ENCODE measurements around the gene RABEP2.
"Not testable (repeated sequence)": the region's sequence is repeated elsewhere in the genome, so short reads cannot be mapped to it uniquely, and the experiment has no call there.

RABEP2 gene

GRCh38 chr16:28924762-28925385 is at the start of gene RABEP2:
Gene RABEP2 (minus strand): TSS chr16:28925238. CDS start chr16:28925163, 75 bp downstream.
- DNase-seq: peak; percentile 97

DNA sequence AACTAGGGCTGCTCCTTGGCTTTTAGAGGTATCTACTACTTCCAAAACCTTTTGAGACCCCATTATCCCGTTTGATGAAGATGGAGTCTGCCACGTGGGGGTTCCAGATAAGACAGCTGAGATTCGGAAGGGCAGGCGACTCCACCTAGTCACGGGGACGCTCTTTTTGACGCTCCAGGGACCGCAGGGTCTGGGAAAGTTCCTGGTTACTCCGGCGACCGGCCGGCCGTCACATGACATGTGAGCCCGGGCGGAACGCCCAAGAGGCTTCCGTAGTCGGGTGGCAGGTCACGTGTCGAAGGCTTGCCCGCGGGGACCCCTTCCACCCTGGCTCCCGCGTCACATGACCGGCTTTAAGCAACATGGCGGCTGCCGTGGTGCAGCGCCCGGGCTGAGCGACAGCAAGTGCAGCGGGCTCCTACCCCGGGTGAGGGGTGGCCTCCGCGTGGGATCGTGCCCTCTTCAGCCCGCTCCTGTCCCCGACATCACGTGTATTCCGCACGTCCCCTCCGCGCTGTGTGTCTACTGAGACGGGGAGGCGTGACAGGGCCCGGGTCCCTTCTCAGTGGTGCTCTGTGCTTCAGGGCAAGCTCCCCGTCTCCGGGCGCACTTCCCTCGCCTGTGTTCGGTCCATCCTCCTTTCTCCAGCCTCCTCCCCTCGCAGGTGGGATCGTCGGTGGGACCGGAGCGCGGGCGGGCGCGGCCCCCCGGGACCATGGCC is 49.6 kb upstream of the RABEP2 start, which contains the start of gene SPNS1:
SPNS1 (plus strand) TSS at position 342 of the 721 bp plus-strand sequence; CDS start at position 716, 374 bp downstream.
- peak; percentile 98 for DNase-seq

- DNase-seq: peak; percentile 70
These were observed 49.0 kb upstream of the RABEP2 start for GRCh38 chr16:28974007-28974436.

- DNase-seq: not testable (repeated sequence)
These were observed 44.7 kb upstream of the RABEP2 start for GRCh38 chr16:28969696-28970095.

DNA sequence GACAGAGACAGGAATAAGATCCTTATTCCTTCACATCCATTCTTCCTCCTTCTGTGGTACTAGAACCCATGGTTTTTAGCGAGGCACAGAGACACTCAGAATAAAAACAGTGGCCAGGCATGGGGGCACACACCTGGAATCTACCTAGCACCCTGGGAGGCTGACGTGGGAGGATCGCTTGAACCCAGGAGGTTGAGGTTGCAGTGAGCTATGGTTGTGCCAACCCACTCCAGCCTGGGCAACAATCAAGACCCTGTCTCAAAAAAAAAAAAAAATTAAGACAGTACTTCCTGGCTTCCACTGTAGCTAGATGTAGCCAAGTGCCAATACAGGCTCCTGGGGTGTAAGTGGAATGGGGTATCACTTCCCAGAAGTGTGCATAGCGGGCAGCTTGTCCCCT is 42.1 kb upstream of the RABEP2 start:
- DNase-seq: no peak

DNA sequence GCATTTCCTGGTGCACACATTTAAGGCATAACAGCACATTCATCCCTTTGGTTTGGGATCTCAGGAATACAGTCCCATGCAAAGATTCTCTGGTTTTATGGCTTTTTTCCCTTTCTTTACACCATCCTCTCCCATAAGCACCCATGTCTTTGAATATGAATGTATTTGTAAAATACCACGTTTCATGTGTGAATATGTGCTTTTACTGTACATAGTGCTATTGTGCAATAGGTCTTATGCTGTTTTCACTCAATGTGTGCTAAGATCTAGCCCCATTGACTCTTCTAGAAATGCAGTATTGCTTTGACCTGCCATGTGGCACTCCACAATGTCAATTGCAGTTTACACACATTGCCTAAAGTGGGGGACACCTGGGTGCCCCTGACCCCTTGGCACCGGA is 39.5 kb upstream of the RABEP2 start:
- DNase-seq: no peak

GRCh38 chr16:28964072-28964471 is 39.0 kb upstream of the RABEP2 start:
- DNase-seq: no peak

DNA sequence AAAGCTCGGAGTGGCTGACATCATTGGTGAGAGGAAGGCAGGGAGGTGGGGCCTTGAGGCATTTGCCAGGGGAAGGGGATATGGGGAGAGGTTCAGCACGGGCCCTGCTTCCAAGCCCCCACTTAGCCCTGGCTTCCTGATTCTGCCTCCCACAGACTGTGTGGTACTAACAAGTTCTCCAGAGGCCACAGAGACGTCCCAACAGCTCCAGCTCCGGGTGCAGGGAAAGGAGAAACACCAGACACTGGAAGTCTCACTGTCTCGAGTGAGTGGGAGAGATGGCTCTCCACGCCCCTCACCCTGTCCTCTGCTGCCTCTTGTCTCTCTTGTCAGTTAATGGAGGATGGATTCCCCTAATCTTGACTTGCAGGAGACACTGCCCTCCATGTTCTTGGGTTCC is 33.8 kb upstream of the RABEP2 start:
- no peak for DNase-seq

GRCh38 chr16:28958216-28958615 is 33.2 kb upstream of the RABEP2 start:
- no peak for DNase-seq

DNA sequence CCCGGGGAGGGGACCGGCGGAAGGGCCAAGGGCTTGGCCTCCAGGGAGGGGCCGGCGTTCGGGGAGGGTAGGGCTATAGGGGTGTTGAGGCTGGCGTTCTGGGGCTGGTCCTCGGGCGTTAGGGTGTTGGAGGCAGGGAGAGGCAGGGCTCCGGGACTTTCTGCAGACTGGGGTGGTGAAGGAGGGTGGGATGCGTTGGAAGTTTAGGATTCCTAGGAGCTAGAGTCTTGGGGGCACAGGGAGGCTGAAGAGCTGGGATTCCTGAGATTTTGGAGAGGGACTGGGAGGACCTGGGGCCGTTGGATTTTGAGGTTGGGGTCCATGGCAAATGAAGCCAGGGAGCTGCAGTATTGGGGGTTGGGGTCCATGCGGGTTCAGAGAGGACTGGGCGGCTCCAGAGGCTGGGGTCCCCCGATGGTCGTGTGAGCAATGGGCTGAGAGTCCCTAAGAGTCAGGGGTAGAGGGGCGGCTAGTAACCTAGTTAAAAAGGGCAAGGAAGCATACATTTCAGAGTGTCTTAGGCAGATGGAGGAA is 26.4 kb upstream of the RABEP2 start:
- DNase-seq: no peak

DNA sequence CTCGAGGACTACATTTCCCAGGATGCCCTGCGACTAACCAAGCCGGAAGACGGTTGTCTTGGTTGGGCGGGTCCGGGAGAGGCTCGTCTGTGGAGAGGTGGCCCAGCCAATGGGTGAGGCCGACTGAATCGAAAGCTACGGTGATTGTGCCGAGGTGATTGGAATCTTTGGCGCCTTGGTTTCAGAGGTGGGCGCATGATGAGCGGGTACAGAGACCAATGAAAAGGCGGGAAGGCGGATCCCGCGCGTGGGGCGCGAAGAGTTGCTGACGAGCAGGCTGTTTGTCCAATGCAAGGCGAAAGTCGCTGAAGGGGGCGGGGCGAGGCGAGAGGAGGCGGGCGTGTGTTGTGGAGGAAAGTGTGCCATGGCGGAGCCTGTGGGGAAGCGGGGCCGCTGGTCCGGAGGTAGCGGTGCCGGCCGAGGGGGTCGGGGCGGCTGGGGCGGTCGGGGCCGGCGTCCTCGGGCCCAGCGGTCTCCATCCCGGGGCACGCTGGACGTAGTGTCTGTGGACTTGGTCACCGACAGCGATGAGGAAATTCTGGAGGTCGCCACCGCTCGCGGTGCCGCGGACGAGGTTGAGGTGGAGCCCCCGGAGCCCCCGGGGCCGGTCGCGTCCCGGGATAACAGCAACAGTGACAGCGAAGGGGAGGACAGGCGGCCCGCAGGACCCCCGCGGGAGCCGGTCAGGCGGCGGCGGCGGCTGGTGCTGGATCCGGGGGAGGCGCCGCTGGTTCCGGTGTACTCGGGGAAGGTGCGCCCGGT is 25.8 kb upstream of the RABEP2 start, which contains the start of gene NFATC2IP:
NFATC2IP (plus strand) TSS at position 290 of the 762 bp plus-strand sequence; CDS start at position 365, 75 bp downstream.
- DNase-seq: peak; percentile 100

DNA sequence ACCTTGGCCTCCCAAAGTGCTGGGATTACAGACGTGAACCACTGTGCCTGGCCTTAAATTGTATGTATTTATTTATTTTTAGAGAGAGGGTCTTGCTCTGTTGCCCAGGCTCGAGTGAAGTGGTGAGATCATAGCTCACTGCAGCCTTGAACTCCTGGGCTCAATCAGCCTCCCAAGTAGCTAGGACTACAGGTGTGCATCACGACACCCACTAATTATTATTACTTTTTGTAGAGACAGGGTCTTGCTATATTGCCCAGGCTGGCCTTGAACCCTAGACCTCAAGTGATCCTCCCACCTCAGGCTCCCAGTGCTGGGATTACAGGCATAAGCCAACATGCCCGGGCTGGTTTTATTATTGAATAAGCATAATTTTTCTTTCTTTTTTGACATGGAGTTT is 21.6 kb upstream of the RABEP2 start:
- no peak for DNase-seq

DNA sequence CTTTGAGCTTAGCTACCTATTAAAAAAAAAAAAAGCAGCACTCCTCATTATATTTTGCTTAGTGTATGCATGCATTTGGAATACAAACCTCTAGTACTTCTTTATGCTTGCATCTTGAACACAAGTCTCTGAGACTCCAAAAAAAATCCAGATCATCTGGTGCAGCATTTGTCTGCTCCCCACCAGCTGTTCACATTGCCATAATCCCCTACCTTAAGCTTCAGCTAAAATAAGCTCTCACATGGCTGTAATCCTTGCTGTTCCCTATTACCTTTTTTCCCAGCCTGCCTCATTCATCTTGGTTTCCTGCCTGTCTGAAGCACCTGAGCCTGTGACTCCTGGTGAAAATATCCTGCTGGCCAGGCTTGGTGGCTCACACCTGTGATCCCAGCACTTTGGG is 18.2 kb upstream of the RABEP2 start:
- DNase-seq: no peak

DNA sequence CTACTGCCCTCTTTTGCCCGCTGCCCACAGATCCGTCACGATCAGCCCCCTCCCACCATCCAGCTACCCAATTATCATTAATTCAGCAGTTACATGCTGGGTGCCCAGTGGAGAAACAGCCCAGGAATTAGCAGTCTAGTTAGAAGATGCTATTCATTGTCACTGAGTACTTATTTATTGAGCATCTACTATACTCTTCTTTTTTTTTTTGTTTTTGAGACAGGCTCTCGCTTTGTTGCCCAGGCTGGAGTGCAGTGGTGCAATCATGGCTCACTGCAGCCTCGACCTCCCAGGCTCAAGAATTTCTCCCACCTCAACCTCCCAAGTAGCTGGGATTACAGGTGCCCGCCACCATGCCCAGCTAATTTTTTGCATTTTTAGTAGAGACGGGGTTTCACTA is 14.8 kb upstream of the RABEP2 start:
- DNase-seq: not testable (repeated sequence)

DNA sequence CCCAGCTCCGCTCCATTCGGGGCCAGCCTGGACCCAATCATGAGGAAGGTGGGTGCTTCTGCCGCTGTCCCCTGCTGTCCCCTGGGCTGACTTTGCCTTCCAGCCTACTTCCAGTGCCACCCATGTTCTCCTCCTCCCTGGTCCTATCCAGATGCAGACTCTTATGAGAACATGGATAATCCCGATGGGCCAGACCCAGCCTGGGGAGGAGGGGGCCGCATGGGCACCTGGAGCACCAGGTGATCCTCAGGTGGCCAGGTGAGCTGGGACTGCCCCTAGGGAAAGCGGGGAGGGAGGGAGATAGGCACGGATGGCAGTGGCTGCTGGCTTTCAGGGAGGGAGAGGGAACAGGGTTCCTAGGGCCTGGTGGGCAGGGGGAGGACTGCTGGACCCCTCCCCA is 13.7 kb upstream of the RABEP2 start:
- DNase-seq: no peak

- DNase-seq: no peak
These were observed 12.3 kb upstream of the RABEP2 start for GRCh38 chr16:28937222-28937876.

DNA sequence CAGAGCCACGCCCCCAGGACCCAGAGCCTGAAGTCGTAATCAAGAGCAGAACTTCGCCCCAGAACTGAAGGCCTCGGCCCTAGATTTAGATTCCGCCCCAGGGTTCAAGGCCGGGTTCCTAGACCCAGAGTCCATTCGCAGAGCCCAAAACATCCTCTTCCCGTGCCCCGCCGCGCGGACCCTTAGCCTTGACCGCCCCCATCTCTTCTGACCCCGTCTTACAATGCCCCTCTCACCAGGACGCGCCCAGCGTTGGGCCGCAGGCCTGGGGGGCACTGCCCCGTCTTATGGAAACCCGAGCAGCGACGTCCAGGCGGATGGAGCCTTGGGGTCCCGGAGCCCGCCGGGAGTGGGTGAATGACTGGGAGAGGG is 11.7 kb upstream of the RABEP2 start:
- no peak for DNase-seq

DNA sequence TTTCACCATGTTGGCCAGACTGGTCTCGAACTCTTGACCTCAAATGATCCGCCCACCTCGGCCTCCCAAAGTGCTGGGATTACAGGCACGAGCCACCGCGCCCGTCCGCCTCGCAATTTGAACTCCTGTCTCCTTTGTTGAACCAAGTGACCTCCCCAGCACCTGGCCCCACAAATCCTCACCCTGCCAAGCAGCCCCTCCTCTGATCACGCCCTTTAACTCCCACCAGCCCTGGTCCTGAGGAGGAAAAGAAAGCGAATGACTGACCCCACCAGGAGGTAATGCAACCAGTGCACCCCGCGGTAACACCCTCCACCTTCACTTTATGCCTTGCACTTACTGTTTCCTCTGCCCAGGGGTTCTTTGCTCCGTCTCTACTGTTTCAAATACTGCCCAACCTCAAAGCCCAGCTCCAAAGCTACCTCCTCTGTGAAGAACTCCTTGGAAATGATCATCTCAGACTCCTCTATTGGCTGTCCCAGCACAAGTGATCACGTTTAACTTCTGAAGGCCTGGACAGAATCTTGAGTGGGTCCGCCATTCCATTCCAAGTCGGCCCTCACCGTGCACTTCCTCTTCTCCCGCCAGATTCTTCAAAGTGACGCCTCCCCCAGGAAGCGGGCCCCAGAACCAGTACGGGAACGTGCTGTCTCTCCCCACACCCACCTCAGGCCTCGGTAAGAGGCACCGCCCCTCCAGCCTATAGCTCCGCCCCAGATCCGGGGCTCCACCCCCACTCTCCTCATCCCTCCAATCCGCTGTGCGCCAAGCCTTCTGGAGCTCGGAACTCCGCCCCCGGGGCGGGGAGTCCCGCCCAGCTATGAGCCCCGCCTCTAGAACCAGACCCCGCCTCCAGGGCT is 11.1 kb upstream of the RABEP2 start:
- peak; percentile 82 for DNase-seq

- no peak for DNase-seq
These were observed 10.3 kb upstream of the RABEP2 start for GRCh38 chr16:28935346-28935745.

- DNase-seq: no peak
These were observed 8.1 kb upstream of the RABEP2 start for GRCh38 chr16:28933171-28933570.

- DNase-seq: no peak
These were observed 7.5 kb upstream of the RABEP2 start for GRCh38 chr16:28932339-28933141.
